A549 (cell line): ENCODE data around the gene NFIX. TPM values are rescaled to one million over a fixed set of nuclear protein-coding genes. Genes with fewer than 3 reads are reported as not detected.

Experiments
- ATAC-seq, 2 experiments: fragments of 200-7000 bp in 1 of 2; fragments of >200 bp in 1 of 2; cut with Nextera tagmentation in 1 of 2; cut with Tn5 transposase in 1 of 2; 3 replicates each; pipeline versions ENCODE4 v1.8.0 to v1.9.1; 2018 to 2020; ENCODE audit warnings: mild to moderate bottlenecking in 1 of 2, moderate library complexity in 1 of 2
- CTCF ChIA-PET: fragments of 300-600 bp; sonication (Branson Sonifier 250); formaldehyde crosslinking; extraction: SDS; loops from one replicate; lab custom pipeline; 2021; ENCODE audit warnings: antibody characterized with exemption, inconsistent platforms; lab: Yijun Ruan, JAX
- POLR2A ChIA-PET: fragments of 350-600 bp; formaldehyde crosslinking; extraction: SDS; loops from one replicate; lab custom pipeline; 2021; ENCODE audit warnings: antibody characterized with exemption, inconsistent platforms; lab: Yijun Ruan, JAX
- DNase-seq, 2 experiments: peaks; one replicate each; pipeline versions ENCODE4 v3.0.0 to v3.0.0-alpha.2; 2011 to 2016; ENCODE audit warnings: low read depth in 1 of 2, low spot score in 1 of 2
- FAIRE-seq: peaks from 2 replicates; lab custom pipeline; 2011; peaks lifted over from hg19 to GRCh38; lab: Jason Lieb, UNC
- H3K27ac ChIP-seq, 2 experiments: fragments of >200 bp; sonication (Bioruptor Twin); formaldehyde crosslinking; 3 replicates each; pipeline ENCODE4 v1.5.1; 2016 to 2017
- H3K4me1 ChIP-seq: fragments of >200 bp; sonication (Bioruptor Twin); formaldehyde crosslinking; 3 replicates; pipeline ENCODE4 v1.6.1; 2016
- H3K4me2 ChIP-seq: fragments of >200 bp; sonication (Bioruptor Twin); formaldehyde crosslinking; 3 replicates; pipeline ENCODE4 v1.6.1; 2016
- H3K4me3 ChIP-seq: fragments of >200 bp; sonication (Bioruptor Twin); formaldehyde crosslinking; 3 replicates; pipeline ENCODE4 v1.5.1; 2016
- H3K9me3 ChIP-seq: fragments of >200 bp; sonication (Bioruptor Twin); formaldehyde crosslinking; 3 replicates; pipeline ENCODE4 v1.6.1; 2016
- BHLHE40 ChIP-seq: IDR thresholded peaks from 2 replicates; pipeline ENCODE4 v1.6.1; 2012; ENCODE audit warnings: low read depth, low read length, inconsistent platforms
- CBX8 ChIP-seq: fragments of 200-600 bp; sonication (generic); IDR thresholded peaks from 2 replicates; pipeline ENCODE4 v1.6.1; 2016
- EP300 ChIP-seq, 2 experiments: fragments of >200 bp; sonication (Bioruptor Twin); formaldehyde crosslinking; IDR thresholded peaks; 2 replicates in 1 of 2; 3 replicates in 1 of 2; pipeline ENCODE4 v1.6.1; 2016 to 2017
- ESRRA ChIP-seq: fragments of 150-350 bp; IDR thresholded peaks from 2 replicates; pipeline ENCODE4 v1.6.1; 2014; ENCODE audit warnings: mild to moderate bottlenecking, low read length, borderline replicate concordance
- FOSL2 ChIP-seq, 2 experiments: fragments of 450-650 bp in 1 of 2; fragments of >200 bp in 1 of 2; sonication (Bioruptor Twin) in 1 of 2; formaldehyde crosslinking; IDR thresholded peaks; 2 replicates each; pipeline versions ENCODE4 v1.5.0 to v1.6.1; 2016 to 2020; ENCODE audit warnings: mild to moderate bottlenecking in 1 of 2, moderate library complexity in 1 of 2
- FOXS1 ChIP-seq: fragments of 250-450 bp; sonication (Bioruptor Pico); IDR thresholded peaks from 2 replicates; pipeline ENCODE4 v1.5.0; 2020; ENCODE audit warnings: mild to moderate bottlenecking, moderate library complexity
- GATA3 ChIP-seq: IDR thresholded peaks from 2 replicates; pipeline ENCODE4 v1.6.1; 2012; ENCODE audit warnings: borderline replicate concordance
- HEYL ChIP-seq: fragments of 250-450 bp; sonication (Bioruptor Pico); IDR thresholded peaks from 2 replicates; pipeline ENCODE4 v1.8.0; 2021; ENCODE audit warnings: mild to moderate bottlenecking, moderate library complexity
- HMGXB4 ChIP-seq: fragments of 250-450 bp; sonication (Bioruptor Pico); IDR thresholded peaks from 2 replicates; pipeline ENCODE4 v1.5.0; 2021; ENCODE audit warnings: mild to moderate bottlenecking, moderate library complexity, borderline replicate concordance
- HOXB5 ChIP-seq: fragments of 250-450 bp; sonication (Bioruptor Pico); IDR thresholded peaks from 2 replicates; pipeline ENCODE4 v1.5.0; 2020; ENCODE audit warnings: mild to moderate bottlenecking, moderate library complexity
- JUN ChIP-seq, 2 experiments: fragments of >200 bp; sonication (Bioruptor Twin); formaldehyde crosslinking; IDR thresholded peaks; 2 replicates in 1 of 2; 3 replicates in 1 of 2; pipeline ENCODE4 v1.6.1; 2016 to 2017
- JUNB ChIP-seq: fragments of >200 bp; sonication (Bioruptor Twin); formaldehyde crosslinking; IDR thresholded peaks from 2 replicates; pipeline ENCODE4 v1.6.1; 2016
- KDM5A ChIP-seq: fragments of 200-600 bp; sonication (generic); IDR thresholded peaks from 2 replicates; pipeline ENCODE4 v1.6.1; 2016; ENCODE audit warnings: antibody characterized with exemption, mild to moderate bottlenecking
- MAFK ChIP-seq: fragments of 450-650 bp; IDR thresholded peaks from 2 replicates; pipeline ENCODE4 v1.6.1; 2014; ENCODE audit not compliant: partially characterized antibody
- MAZ ChIP-seq: fragments of 150-350 bp; IDR thresholded peaks from 2 replicates; pipeline ENCODE4 v1.6.1; 2014; ENCODE audit warnings: antibody characterized with exemption, low read depth, low read length, borderline replicate concordance
- NR3C1 ChIP-seq: fragments of >200 bp; sonication (Bioruptor Twin); formaldehyde crosslinking; IDR thresholded peaks from 3 replicates; pipeline ENCODE4 v1.6.1; 2017
- POLR2AphosphoS2 ChIP-seq: conservative IDR thresholded peaks from 2 replicates; pipeline ENCODE4 v1.6.1; 2012; ENCODE audit warnings: low read length, improper control_type of control experiment, inconsistent platforms
- RCOR1 ChIP-seq: fragments of 150-350 bp; IDR thresholded peaks from 2 replicates; pipeline ENCODE4 v1.6.1; 2014; ENCODE audit warnings: antibody characterized with exemption, low read length, low read depth
- REST ChIP-seq: fragments of 200-600 bp; sonication (generic); IDR thresholded peaks from 2 replicates; pipeline ENCODE4 v1.6.1; 2016; ENCODE audit warnings: antibody characterized with exemption, mild to moderate bottlenecking, moderate library complexity
- RFX5 ChIP-seq: fragments of 450-650 bp; IDR thresholded peaks from 2 replicates; pipeline ENCODE4 v1.7.1; 2014; ENCODE audit warnings: antibody characterized with exemption, mild to moderate bottlenecking, moderate library complexity
- ZSCAN20 ChIP-seq: fragments of 250-450 bp; sonication (Bioruptor Pico); IDR thresholded peaks from 2 replicates; pipeline ENCODE4 v1.8.0; 2022; ENCODE audit warnings: mild to moderate bottlenecking, moderate library complexity
- WGBS: methylation state at CpG from one replicate; pipeline ENCODE4 v1.1.6; 2017; ENCODE audit errors: missing lambda C conversion rate; 5-methylcytosine and 5-hydroxymethylcytosine counted together
- polyA plus RNA-seq, 4 experiments: library from polyadenylated mRNA; depleted of rRNA in 3 of 4; stranded (reverse); fragments of >200 nt; fragmentation: RNase III in 1 of 4; extraction: RNeasy Plus Mini Kit Qiagen cat#74134 plus additional on column Dnase treatment in 1 of 4; gene quantifications; 2 replicates in 3 of 4; 3 replicates in 1 of 4; pipeline ENCODE4 v1.2.3, GENCODE V29; 2011 to 2017

Gene NFIX
- polyA plus RNA-seq, 2 of the 4 experiments (the other 2 are of a cell fraction), result 0.52 to 3.0 TPM

- TF ChIP-seq RFX5, result no peak
Observed at GRCh38 chr19:13086341-13086740, 91.1 kb downstream of the NFIX start (continued).

GRCh38 chr19:13087295-13087694 lies 92.0 kb downstream of the NFIX start:
- FAIRE-seq (no peak), DNase-seq (no peak), ATAC-seq (no peak)
- CTCF ChIA-PET, result interaction anchor here (1.9 to 4.3 kb wide), 3 partner anchors 26 to 122 kb away, joined by 14 to 20 read pairs (median 14); no protein-coding TSS in a partner anchor
- POLR2A ChIA-PET, result no interaction called here
- Histone ChIP-seq H3K4me3 (no peak overlapping the region), H3K9me3 (no peaks in the 10 kb centered on the region), H3K27ac (no peak overlapping the region), H3K4me1 (peaks cover 17% of the 10 kb centered on the region), H3K4me2 (no peak overlapping the region)
- no peak for TF ChIP-seq HMGXB4
- TF ChIP-seq ESRRA, result no peak
- TF ChIP-seq JUNB, result no peak
- no peak for TF ChIP-seq FOSL2 (IDR thresholded peaks at IDR 0.05)
- no peak for TF ChIP-seq FOSL2 (CRISPR knock-in tag; IDR thresholded peaks at IDR 0.05)
- TF ChIP-seq CBX8, result no peak
- no peak for TF ChIP-seq RCOR1
- TF ChIP-seq KDM5A, result no peak
- no peak for TF ChIP-seq GATA3
- TF ChIP-seq HEYL (CRISPR knock-in tag), result no peak
- no peak for TF ChIP-seq EP300 (IDR thresholded peaks at IDR 0.05)
- no peak for TF ChIP-seq JUN (IDR thresholded peaks at IDR 0.05)
- TF ChIP-seq NR3C1, result no peak
- no peak for TF ChIP-seq FOXS1
- no peak for TF ChIP-seq ZSCAN20 (CRISPR knock-in tag)
- no peak for TF ChIP-seq POLR2AphosphoS2
- TF ChIP-seq HOXB5 (CRISPR knock-in tag), result no peak
- no peak for TF ChIP-seq MAZ
- TF ChIP-seq MAFK, result no peak
- no peak for TF ChIP-seq REST
- no peak for TF ChIP-seq BHLHE40
- WGBS, result 94% methylated on average over 8 of the region's 12 CpGs
